SU-DHL-6 (cell line): Measurements from ENCODE around the gene ESRRB.

ENCODE experiments used
- EZH2phosphoT487 ChIP-seq: fragments of 200-600 bp; sonication (generic), shearing (Covaris generic); conservative IDR thresholded peaks from 2 replicates; pipeline ENCODE4 v1.6.1; 2018; ENCODE audit warnings: mild to moderate bottlenecking, antibody characterized with exemption, low read length, moderate library complexity, mixed read lengths
- TF ChIP-seq, protein P1 (sequence below): fragments of 200-600 bp; sonication (generic); IDR thresholded peaks from one replicate; pipeline ENCODE4 v1.5.1; 2017; ENCODE audit warnings: antibody characterized with exemption, mild to moderate bottlenecking, low read length, moderate library complexity; ENCODE audit not compliant: insufficient read depth, poor library complexity, severe bottlenecking

DNA sequence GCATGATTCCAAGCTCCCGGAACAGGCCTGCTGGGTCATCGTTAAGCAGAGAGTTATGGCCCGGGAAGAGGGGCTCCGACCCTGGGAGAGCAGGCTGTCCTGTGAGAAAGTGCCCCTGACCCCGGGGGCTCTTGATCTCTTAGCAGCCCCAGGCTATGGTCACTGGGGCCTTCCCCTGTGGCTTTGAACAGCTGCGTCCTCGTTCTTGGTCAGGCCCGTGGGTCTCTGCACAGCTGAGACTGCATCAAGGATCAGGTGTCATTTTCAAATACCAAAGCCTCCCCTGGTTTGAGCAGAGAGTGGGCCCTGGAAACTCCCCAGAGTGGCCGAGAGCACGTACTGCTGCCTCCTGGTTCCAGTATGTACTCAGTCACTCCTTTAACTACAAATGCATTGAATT is 114.8 kb downstream of the ESRRB start:
- TF ChIP-seq EZH2phosphoT487: no peak
- TF ChIP-seq, protein P1, sequence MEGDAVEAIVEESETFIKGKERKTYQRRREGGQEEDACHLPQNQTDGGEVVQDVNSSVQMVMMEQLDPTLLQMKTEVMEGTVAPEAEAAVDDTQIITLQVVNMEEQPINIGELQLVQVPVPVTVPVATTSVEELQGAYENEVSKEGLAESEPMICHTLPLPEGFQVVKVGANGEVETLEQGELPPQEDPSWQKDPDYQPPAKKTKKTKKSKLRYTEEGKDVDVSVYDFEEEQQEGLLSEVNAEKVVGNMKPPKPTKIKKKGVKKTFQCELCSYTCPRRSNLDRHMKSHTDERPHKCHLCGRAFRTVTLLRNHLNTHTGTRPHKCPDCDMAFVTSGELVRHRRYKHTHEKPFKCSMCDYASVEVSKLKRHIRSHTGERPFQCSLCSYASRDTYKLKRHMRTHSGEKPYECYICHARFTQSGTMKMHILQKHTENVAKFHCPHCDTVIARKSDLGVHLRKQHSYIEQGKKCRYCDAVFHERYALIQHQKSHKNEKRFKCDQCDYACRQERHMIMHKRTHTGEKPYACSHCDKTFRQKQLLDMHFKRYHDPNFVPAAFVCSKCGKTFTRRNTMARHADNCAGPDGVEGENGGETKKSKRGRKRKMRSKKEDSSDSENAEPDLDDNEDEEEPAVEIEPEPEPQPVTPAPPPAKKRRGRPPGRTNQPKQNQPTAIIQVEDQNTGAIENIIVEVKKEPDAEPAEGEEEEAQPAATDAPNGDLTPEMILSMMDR: no peak
